ENCODE measurements around the gene OLFML2B. TPM values are rescaled to one million over a fixed set of nuclear protein-coding genes. Genes with fewer than 3 reads are reported as not detected.

OLFML2B gene
- total and polyA plus RNA-seq, 4 donors: 3.0 to 52.2 (median 11.7) TPM

GRCh38 chr1:162028726-162029125 lies 5.1 kb upstream of the OLFML2B start:
- no peaks in the 10 kb centered on the region for H3K36me3 ChIP-seq (ENCODE audit: control insufficient read depth in 4 of 4, insufficient read depth in 4 of 4, low read length in 4 of 4)
- 38 to 46% methylated on average over 6 of the region's 6 CpGs for WGBS, 2 donors
- ATAC-seq (ENCODE audit: insufficient read depth, low FRiP score): peak; percentile 27

GRCh38 chr1:162026881-162027280 lies 3.2 kb upstream of the OLFML2B start:
- H3K9ac ChIP-seq (ENCODE audit: insufficient read depth in 1 of 2, low read length in 2 of 2): no peak overlapping the region

More at GRCh38 chr1:162028726-162029125, 5.1 kb upstream of the OLFML2B start:
- no peak overlapping the region for H3K9ac ChIP-seq (ENCODE audit: insufficient read depth in 1 of 2, low read length in 2 of 2)
- peaks cover 0 to 3% (median 0%) of the 10 kb centered on the region in 4 donors for H3K9me3 ChIP-seq (ENCODE audit: control insufficient read depth in 4 of 4, insufficient read depth in 3 of 4, low read length in 3 of 4)
- no peak for TF ChIP-seq CTCF (IDR thresholded peaks at IDR 0.05; ENCODE audit: control extremely low read depth, extremely low read depth)
- no peak overlapping the region for H3K27ac ChIP-seq (ENCODE audit: low read depth in 1 of 2, low read length in 1 of 2)
- H3K4me1 ChIP-seq (ENCODE audit: control insufficient read depth in 5 of 5, insufficient read depth in 5 of 5, low read length in 5 of 5): peaks cover 0 to 4% (median 0%) of the 10 kb centered on the region in 5 donors
- no peak overlapping the region for H3K4me3 ChIP-seq
- peaks cover 0 to 26% (median 26%) of the 10 kb centered on the region in 3 donors for H3K27me3 ChIP-seq (ENCODE audit: control insufficient read depth in 3 of 3, insufficient read depth in 3 of 3, low read length in 2 of 3)
- peak in 1 of 3 donors; percentile 29 for DNase-seq

GRCh38 chr1:162025541-162025940 lies 1.9 kb upstream of the OLFML2B start:
- H3K9ac ChIP-seq (ENCODE audit: insufficient read depth in 1 of 2, low read length in 2 of 2): no peak overlapping the region
- WGBS, 2 donors: 94 to 98% methylated on average over 2 of the region's 2 CpGs
- H3K27ac ChIP-seq (ENCODE audit: low read depth in 1 of 2, low read length in 1 of 2): no peak overlapping the region
- no peaks in the 10 kb centered on the region for H3K36me3 ChIP-seq (ENCODE audit: control insufficient read depth in 4 of 4, insufficient read depth in 4 of 4, low read length in 4 of 4)
- peaks cover 0 to 13% (median 0%) of the 10 kb centered on the region in 5 donors for H3K4me1 ChIP-seq (ENCODE audit: control insufficient read depth in 5 of 5, insufficient read depth in 5 of 5, low read length in 5 of 5)
- H3K4me3 ChIP-seq: no peak overlapping the region
- ATAC-seq (ENCODE audit: insufficient read depth, low FRiP score) (no peak), DNase-seq (no peak)
- peaks cover 0 to 35% (median 32%) of the 10 kb centered on the region in 3 donors for H3K27me3 ChIP-seq (ENCODE audit: control insufficient read depth in 3 of 3, insufficient read depth in 3 of 3, low read length in 2 of 3)
- H3K9me3 ChIP-seq (ENCODE audit: control insufficient read depth in 4 of 4, insufficient read depth in 3 of 4, low read length in 3 of 4): peaks cover 0 to 3% (median 0%) of the 10 kb centered on the region in 4 donors
- no peak for TF ChIP-seq CTCF (IDR thresholded peaks at IDR 0.05; ENCODE audit: control extremely low read depth, extremely low read depth)

More at GRCh38 chr1:162026881-162027280, 3.2 kb upstream of the OLFML2B start:
- no peak for TF ChIP-seq CTCF (IDR thresholded peaks at IDR 0.05; ENCODE audit: control extremely low read depth, extremely low read depth)
- Histone ChIP-seq H3K4me1 (ENCODE audit: control insufficient read depth in 5 of 5, insufficient read depth in 5 of 5, low read length in 5 of 5) (peaks cover 0 to 8% (median 0%) of the 10 kb centered on the region in 5 donors), H3K27me3 (ENCODE audit: control insufficient read depth in 3 of 3, insufficient read depth in 3 of 3, low read length in 2 of 3) (peaks cover 0 to 35% (median 28%) of the 10 kb centered on the region in 3 donors), H3K9me3 (ENCODE audit: control insufficient read depth in 4 of 4, insufficient read depth in 3 of 4, low read length in 3 of 4) (peaks cover 0 to 3% (median 0%) of the 10 kb centered on the region in 4 donors), H3K36me3 (ENCODE audit: control insufficient read depth in 4 of 4, insufficient read depth in 4 of 4, low read length in 4 of 4) (no peaks in the 10 kb centered on the region), H3K27ac (ENCODE audit: low read depth in 1 of 2, low read length in 1 of 2) (no peak overlapping the region), H3K4me3 (no peak overlapping the region)
- 65 to 75% methylated on average over 2 of the region's 2 CpGs for WGBS, 2 donors
- DNase-seq (no peak), ATAC-seq (ENCODE audit: insufficient read depth, low FRiP score) (no peak)

DNA sequence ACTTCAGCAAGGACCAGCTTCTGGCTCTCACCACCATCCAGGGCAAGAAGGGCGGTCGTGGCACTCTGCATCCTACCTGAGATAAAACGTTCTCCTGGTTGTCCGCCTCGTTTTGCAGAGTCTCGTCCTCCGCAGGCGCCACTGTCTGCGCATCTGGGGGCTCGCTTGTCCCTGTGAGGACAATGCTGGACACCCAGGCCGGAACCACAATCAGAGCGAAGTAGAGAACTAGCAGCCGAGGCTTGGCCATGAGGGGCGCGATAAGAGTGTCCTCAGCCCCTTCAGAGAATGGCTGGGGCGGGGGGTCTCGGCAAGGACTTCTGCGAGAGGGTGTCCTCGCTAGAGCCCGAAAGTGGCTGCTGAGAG lies 505 bp downstream of the OLFML2B start:
- H3K9me3 ChIP-seq (ENCODE audit: control insufficient read depth in 4 of 4, insufficient read depth in 3 of 4, low read length in 3 of 4): peaks cover 0 to 3% (median 0%) of the 10 kb centered on the region in 4 donors

More for the DNA sequence above, 505 bp downstream of the OLFML2B start:
- no peak for DNase-seq
- H3K4me3 ChIP-seq: peak overlapping the region; percentile 49
- H3K36me3 ChIP-seq (ENCODE audit: control insufficient read depth in 4 of 4, insufficient read depth in 4 of 4, low read length in 4 of 4): no peaks in the 10 kb centered on the region
- no peak for TF ChIP-seq CTCF (IDR thresholded peaks at IDR 0.05; ENCODE audit: control extremely low read depth, extremely low read depth)
- ATAC-seq (ENCODE audit: insufficient read depth, low FRiP score): no peak
- H3K27me3 ChIP-seq (ENCODE audit: control insufficient read depth in 3 of 3, insufficient read depth in 3 of 3, low read length in 2 of 3): peaks cover 0 to 29% (median 29%) of the 10 kb centered on the region in 3 donors
- H3K9ac ChIP-seq (ENCODE audit: insufficient read depth in 1 of 2, low read length in 2 of 2): no peak overlapping the region
- H3K4me1 ChIP-seq (ENCODE audit: control insufficient read depth in 5 of 5, insufficient read depth in 5 of 5, low read length in 5 of 5): peaks cover 0 to 18% (median 4%) of the 10 kb centered on the region in 5 donors
- no peak overlapping the region for H3K27ac ChIP-seq (ENCODE audit: low read depth in 1 of 2, low read length in 1 of 2)
- 34 to 43% methylated on average over 20 of the region's 20 CpGs for WGBS, 2 donors
